GM12878 (cell line): ENCODE results near the gene ZNF552. TPM values are rescaled to one million over a fixed set of nuclear protein-coding genes. Genes with fewer than 3 reads are reported as not detected.
"Not testable (repeated sequence)": the region's sequence is repeated elsewhere in the genome, so short reads cannot be mapped to it uniquely, and the experiment has no call there.

Experiments used
- ATAC-seq: fragments of 200-7000 bp; cut with Tn5 transposase; 3 replicates; pipeline ENCODE4 v1.9.1; 2020; ENCODE audit warnings: mild to moderate bottlenecking, moderate library complexity
- BruUV-seq: library from RNA; stranded (reverse); fragments of 400-500 nt; replicated peaks from 2 replicates; lab custom pipeline; 2021; lab: Mats Ljungman, UMichigan
- CTCF ChIA-PET: fragments of 300-600 bp; sonication (Branson Sonifier 250); formaldehyde crosslinking; extraction: SDS; loops from one replicate; lab custom pipeline; 2021; ENCODE audit warnings: inconsistent platforms; lab: Yijun Ruan, JAX
- POLR2A ChIA-PET: fragments of 350-600 bp; formaldehyde crosslinking; extraction: SDS; loops from one replicate; lab custom pipeline; 2021; ENCODE audit warnings: inconsistent platforms; lab: Charles Lee
- RAD21 ChIA-PET: fragments of 300-600 bp; sonication (Branson Sonifier 250); formaldehyde crosslinking; loops from one replicate; lab custom pipeline; 2023; ENCODE audit warnings: antibody characterized with exemption; ENCODE audit not compliant: unreplicated experiment; lab: Charles Lee
- SMC1A ChIA-PET: fragments of 300-600 bp; sonication (Branson Sonifier 250); formaldehyde crosslinking; loops from one replicate; lab custom pipeline; 2023; ENCODE audit not compliant: unreplicated experiment, uncharacterized antibody; lab: Charles Lee
- DNase-seq: peaks from one replicate; pipeline ENCODE4 v3.0.0-alpha.2; 2011; ENCODE audit warnings: low read depth, low spot score
- FAIRE-seq: peaks from 3 replicates; lab custom pipeline; 2011; peaks lifted over from hg19 to GRCh38; lab: Jason Lieb, UNC
- H2AFZ ChIP-seq: 2 replicates; pipeline ENCODE4 v1.6.0; 2011; ENCODE audit warnings: low read depth, low read length, control low read depth; ENCODE audit not compliant: control insufficient read depth
- H3K27ac ChIP-seq: 2 replicates; pipeline ENCODE4 v1.5.1; 2011; ENCODE audit warnings: control low read depth; ENCODE audit not compliant: control insufficient read depth, insufficient read depth
- H3K27me3 ChIP-seq, 2 experiments: replicated peaks in 1 of 2; 2 replicates each; pipeline versions ENCODE4 v1.6.0 to v1.6.1; 2011; ENCODE audit warnings: low read length in 1 of 2; ENCODE audit not compliant: control insufficient read depth in 2 of 2, insufficient read depth in 2 of 2
- H3K36me3 ChIP-seq, 2 experiments: 2 replicates each; pipeline ENCODE4 v1.5.1; 2011; ENCODE audit warnings: low read length in 1 of 2; ENCODE audit not compliant: control insufficient read depth in 2 of 2, insufficient read depth in 2 of 2
- H3K4me1 ChIP-seq: 2 replicates; pipeline ENCODE4 v1.6.1; 2011; ENCODE audit warnings: mild to moderate bottlenecking, low read length, moderate library complexity, mixed read lengths; ENCODE audit not compliant: control insufficient read depth, insufficient read depth
- H3K4me2 ChIP-seq: 2 replicates; pipeline ENCODE4 v1.6.0; 2011; ENCODE audit warnings: control low read depth; ENCODE audit not compliant: control insufficient read depth, insufficient read depth
- H3K4me3 ChIP-seq: fragments of 200-600 bp; sonication (generic); 2 replicates; pipeline ENCODE4 v1.5.1; 2016
- H3K79me2 ChIP-seq: 2 replicates; pipeline ENCODE4 v1.6.0; 2011; ENCODE audit warnings: low read length; ENCODE audit not compliant: control insufficient read depth, insufficient read depth
- H3K9ac ChIP-seq: 2 replicates; pipeline ENCODE4 v1.8.0; 2011; ENCODE audit warnings: low read length, control low read depth, mixed read lengths; ENCODE audit not compliant: control insufficient read depth, insufficient read depth
- H3K9me3 ChIP-seq: replicated peaks from 3 replicates; pipeline ENCODE4 v1.5.1; 2011; ENCODE audit warnings: mild to moderate bottlenecking, low read length; ENCODE audit not compliant: control insufficient read depth, insufficient read depth
- H4K20me1 ChIP-seq: 2 replicates; pipeline ENCODE4 v1.6.0; 2011; ENCODE audit not compliant: control insufficient read depth, insufficient read depth
- CBFB ChIP-seq: IDR thresholded peaks from 2 replicates; pipeline ENCODE4 v1.6.1; 2016; ENCODE audit warnings: antibody characterized with exemption, low read depth
- CEBPB ChIP-seq, 2 experiments: fragments of 150-350 bp in 1 of 2; IDR thresholded peaks; 2 replicates each; pipeline ENCODE4 v1.6.1; 2012 to 2014; ENCODE audit warnings: low read depth in 2 of 2, low read length in 2 of 2, borderline replicate concordance in 1 of 2, inconsistent platforms in 1 of 2
- CHD4 ChIP-seq: fragments of 200-600 bp; sonication (generic); IDR thresholded peaks from 2 replicates; pipeline ENCODE4 v1.6.1; 2016; ENCODE audit warnings: mild to moderate bottlenecking
- CREB1 ChIP-seq: IDR thresholded peaks from 2 replicates; pipeline ENCODE4 v1.6.1; 2012; ENCODE audit warnings: low read depth, mild to moderate bottlenecking, inconsistent platforms
- FOXK2 ChIP-seq: fragments of 450-650 bp; IDR thresholded peaks from 2 replicates; pipeline ENCODE4 v1.6.1; 2017; ENCODE audit warnings: mild to moderate bottlenecking, moderate library complexity
- GABPA ChIP-seq: IDR thresholded peaks from 2 replicates; pipeline ENCODE4 v1.6.1; 2014; ENCODE audit warnings: antibody characterized with exemption, low read depth, mild to moderate bottlenecking, inconsistent platforms
- MEF2A ChIP-seq: IDR thresholded peaks from 2 replicates; pipeline ENCODE4 v1.6.1; 2011; ENCODE audit warnings: low read depth, mild to moderate bottlenecking, low read length, moderate library complexity; ENCODE audit not compliant: insufficient read depth
- MTA2 ChIP-seq: fragments of 450-650 bp; IDR thresholded peaks from 2 replicates; pipeline ENCODE4 v1.6.1; 2016; ENCODE audit warnings: low read depth, mild to moderate bottlenecking, moderate library complexity
- WGBS: methylation state at CpG from one replicate; pipeline ENCODE4 v1.1.6; 2016; ENCODE audit warnings: low lambda C conversion rate; ENCODE audit not compliant: insufficient replicate concordance, insufficient coverage; ENCODE audit errors: missing lambda C conversion rate; 5-methylcytosine and 5-hydroxymethylcytosine counted together
- in situ Hi-C: fragments of 300-500 bp; cut with MboI; formaldehyde crosslinking; loops from 9 replicates; pipeline ENCODE4 v1.14.3; 2018; ENCODE audit warnings: mixed read lengths
- intact Hi-C: fragments of 100-400 bp; cut with micrococcal nuclease; formaldehyde crosslinking; loops from one replicate; pipeline ENCODE4 v1.14.2; 2022; ENCODE audit not compliant: unreplicated experiment
- polyA plus RNA-seq, 11 experiments: library from polyadenylated mRNA; depleted of rRNA in 4 of 11; unstranded in 6 of 11; stranded (reverse) in 5 of 11; fragments of >200 nt; fragmentation: Nextera tagmentation in 4 of 11; fragmentation: Illumina TruSeq in 1 of 11; extraction: Ambion mirVana in 4 of 11; extraction: Trizol in 1 of 11; gene quantifications; 1 replicate in 1 of 11; 2 replicates in 10 of 11; pipeline versions ENCODE4 v1.2.1 to v1.2.3, GENCODE V29; 2011 to 2016; ENCODE audit warnings: inconsistent platforms in 2 of 11, missing spikeins in 2 of 11, low read depth in 1 of 11
- total RNA-seq, 4 experiments: library from RNA; depleted of rRNA in 3 of 4; stranded (reverse); fragments of >200 nt in 3 of 4; fragmentation: Illumina TruSeq in 1 of 4; extraction: Trizol in 1 of 4; gene quantifications; 2 replicates each; pipeline versions ENCODE4 v1.2.1 to v1.2.3, GENCODE V29; 2013 to 2021
- TF ChIP-seq, protein P1 (sequence below): fragments of 450-650 bp; IDR thresholded peaks from 2 replicates; pipeline ENCODE4 v1.6.1; 2016; ENCODE audit warnings: mild to moderate bottlenecking
- TF ChIP-seq, protein P2 (sequence below): fragments of 150-350 bp; IDR thresholded peaks from 2 replicates; pipeline ENCODE4 v1.6.1; 2016; ENCODE audit warnings: low read depth, low read length

Gene ZNF552
- total and polyA plus RNA-seq, 10 of the 15 experiments (the other 5 are each of a cell fraction or from before 2014, with no cell fraction given) = 3.6 to 13.3 (median 8.0) TPM

DNA sequence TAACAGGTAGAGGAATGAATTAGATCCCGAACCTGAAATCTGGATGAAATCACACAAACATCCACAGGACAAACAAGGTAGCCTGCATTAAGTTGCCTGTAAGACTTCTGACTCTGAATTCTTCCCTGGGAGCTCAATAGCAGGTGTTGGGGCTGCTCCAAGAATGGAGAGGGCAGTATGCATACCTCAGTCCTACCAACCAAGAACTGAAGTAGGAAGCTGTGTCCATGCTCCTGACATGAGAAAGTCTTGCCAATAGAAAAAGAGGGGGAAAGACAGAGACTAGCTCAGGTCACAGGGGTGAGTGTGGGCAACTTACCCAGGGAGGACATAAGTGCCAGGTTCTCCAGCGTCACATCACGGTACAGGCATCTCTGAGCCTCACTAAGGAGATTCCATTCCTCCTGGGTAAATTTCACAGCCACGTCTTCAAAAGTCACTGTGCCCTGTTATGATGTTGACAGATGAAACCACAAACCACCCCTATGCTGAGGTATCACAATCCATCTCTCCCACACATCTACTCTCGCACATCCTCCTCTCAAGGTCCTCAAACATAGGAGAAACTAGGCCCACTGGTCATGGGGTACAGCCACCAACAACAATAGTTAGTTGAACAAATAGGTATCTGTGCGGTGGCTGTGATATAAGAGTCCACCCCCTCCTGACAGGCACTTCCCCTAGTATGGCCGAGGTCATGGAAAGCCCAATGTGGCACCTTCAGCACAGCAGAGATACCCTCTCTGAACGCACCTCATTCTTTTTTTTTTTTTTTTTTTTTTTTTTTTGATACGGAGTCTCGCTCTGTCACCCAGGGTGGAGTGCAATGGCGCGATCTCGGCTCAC is 1.5 kb downstream of the ZNF552 start:
- Histone ChIP-seq H3K79me2 (peaks cover 17% of the 10 kb centered on the region), H3K27ac (peak overlapping the region; percentile 66), H3K4me2 (peak overlapping the region; percentile 98), H3K9ac (peak overlapping the region; percentile 35; the same call in 1 of the 2 replicates), H3K4me3 (peak overlapping the region; percentile 93; the same call in 1 of the 2 replicates)
- TF ChIP-seq, protein P1, sequence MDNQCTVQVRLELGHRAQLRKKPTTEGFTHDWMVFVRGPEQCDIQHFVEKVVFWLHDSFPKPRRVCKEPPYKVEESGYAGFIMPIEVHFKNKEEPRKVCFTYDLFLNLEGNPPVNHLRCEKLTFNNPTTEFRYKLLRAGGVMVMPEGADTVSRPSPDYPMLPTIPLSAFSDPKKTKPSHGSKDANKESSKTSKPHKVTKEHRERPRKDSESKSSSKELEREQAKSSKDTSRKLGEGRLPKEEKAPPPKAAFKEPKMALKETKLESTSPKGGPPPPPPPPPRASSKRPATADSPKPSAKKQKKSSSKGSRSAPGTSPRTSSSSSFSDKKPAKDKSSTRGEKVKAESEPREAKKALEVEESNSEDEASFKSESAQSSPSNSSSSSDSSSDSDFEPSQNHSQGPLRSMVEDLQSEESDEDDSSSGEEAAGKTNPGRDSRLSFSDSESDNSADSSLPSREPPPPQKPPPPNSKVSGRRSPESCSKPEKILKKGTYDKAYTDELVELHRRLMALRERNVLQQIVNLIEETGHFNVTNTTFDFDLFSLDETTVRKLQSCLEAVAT = 0 out of 2 replicates have a peak, but pooled peaks have one; percentile 20
- 82% methylated on average over 10 of the region's 13 CpGs for WGBS
- H2AFZ ChIP-seq, DNase-seq, H3K36me3 ChIP-seq, H3K27me3 ChIP-seq, H4K20me1 ChIP-seq, BruUV-seq, intact Hi-C loops, RAD21 ChIA-PET, SMC1A ChIA-PET, H3K9me3 ChIP-seq, FAIRE-seq, H3K4me1 ChIP-seq, ATAC-seq: not testable (repeated sequence)
- CTCF ChIA-PET = interaction anchor here (0.6 kb wide), 1 partner anchor 9 kb away, joined by 3 read pairs; no protein-coding TSS in a partner anchor
- in situ Hi-C loops = loop anchor here (25.0 kb wide), 1 partner anchor 1676 kb away; the partner anchor contains the start of gene ZNF444
- POLR2A ChIA-PET = interaction anchor here (0.5 to 1.2 kb wide), 3 partner anchors 9 to 762 kb away, joined by 3 to 7 read pairs (median 4); partner anchors contain the start of gene ZNF586

DNA sequence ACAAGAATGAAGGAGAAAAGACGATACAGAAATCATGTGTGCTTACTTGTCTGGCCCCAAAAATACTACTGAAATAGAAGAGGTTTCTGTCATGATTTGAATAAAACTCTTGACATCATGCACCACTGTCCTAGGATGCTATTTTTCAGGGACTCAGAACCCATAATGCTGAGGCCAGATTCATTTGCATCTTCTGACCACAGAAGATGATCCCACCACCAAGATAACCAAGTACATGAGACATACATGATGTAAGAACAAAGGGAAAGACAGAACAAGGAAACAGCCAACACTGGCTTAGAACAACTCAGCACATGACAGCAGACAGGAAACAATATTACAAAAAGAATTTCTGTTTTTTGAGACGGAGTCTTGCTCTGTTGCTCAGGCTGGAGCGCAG is 2.5 kb downstream of the ZNF552 start:
- Histone ChIP-seq H3K9ac (no peak overlapping the region; the same call in 1 of the 2 replicates), H3K4me3 (peak overlapping the region; percentile 31; the same call in 1 of the 2 replicates), H3K36me3 (peaks cover 5 to 7% of the 10 kb centered on the region in 2 experiments; a peak in 3 of 4 replicates), H3K79me2 (peaks cover 17% of the 10 kb centered on the region), H3K27ac (peak overlapping the region; percentile 66; the same call in 1 of the 2 replicates), H4K20me1 (no peaks in the 10 kb centered on the region), H2AFZ (no peak overlapping the region), H3K27me3 (no peaks in the 10 kb centered on the region), H3K4me2 (peak overlapping the region; percentile 81), H3K4me1 (peaks cover 8% of the 10 kb centered on the region), H3K9me3 (no peaks in the 10 kb centered on the region; the same call in 2 of the 3 replicates)
- no TSS peak for BruUV-seq
- ChIA-PET SMC1A (no interaction called here), CTCF (no interaction called here), RAD21 (no interaction called here), POLR2A (interaction anchor here (0.6 to 1.1 kb wide), 4 partner anchors 43 to 569 kb away, joined by 3 to 5 read pairs (median 3); partner anchors contain the start of gene ZNF586)
- whole genome bisulfite sequencing = 12% methylated on average over 3 of the region's 3 CpGs
- FAIRE-seq (no peak), DNase-seq (peak; percentile 54), ATAC-seq (peak; percentile 40)
- intact Hi-C loops (no loop called here), in situ Hi-C loops (loop anchor here (25.0 kb wide), 1 partner anchor 1675 kb away; the partner anchor contains the start of gene ZNF444)
- TF ChIP-seq MTA2 (no peak), CEBPB (IDR thresholded peaks at IDR 0.05; ENCODE audit: borderline replicate concordance in 1 of 2, low read depth in 2 of 2, low read length in 2 of 2) (no peak), FOXK2 (no peak), GABPA (0 out of 2 replicates have a peak, but pooled peaks have one; percentile 22), MEF2A (no peak), CBFB (peak; percentile 70; the same call in 1 of the 2 replicates), CREB1 (peak; percentile 86), CHD4 (no peak)
- TF ChIP-seq, protein P2, sequence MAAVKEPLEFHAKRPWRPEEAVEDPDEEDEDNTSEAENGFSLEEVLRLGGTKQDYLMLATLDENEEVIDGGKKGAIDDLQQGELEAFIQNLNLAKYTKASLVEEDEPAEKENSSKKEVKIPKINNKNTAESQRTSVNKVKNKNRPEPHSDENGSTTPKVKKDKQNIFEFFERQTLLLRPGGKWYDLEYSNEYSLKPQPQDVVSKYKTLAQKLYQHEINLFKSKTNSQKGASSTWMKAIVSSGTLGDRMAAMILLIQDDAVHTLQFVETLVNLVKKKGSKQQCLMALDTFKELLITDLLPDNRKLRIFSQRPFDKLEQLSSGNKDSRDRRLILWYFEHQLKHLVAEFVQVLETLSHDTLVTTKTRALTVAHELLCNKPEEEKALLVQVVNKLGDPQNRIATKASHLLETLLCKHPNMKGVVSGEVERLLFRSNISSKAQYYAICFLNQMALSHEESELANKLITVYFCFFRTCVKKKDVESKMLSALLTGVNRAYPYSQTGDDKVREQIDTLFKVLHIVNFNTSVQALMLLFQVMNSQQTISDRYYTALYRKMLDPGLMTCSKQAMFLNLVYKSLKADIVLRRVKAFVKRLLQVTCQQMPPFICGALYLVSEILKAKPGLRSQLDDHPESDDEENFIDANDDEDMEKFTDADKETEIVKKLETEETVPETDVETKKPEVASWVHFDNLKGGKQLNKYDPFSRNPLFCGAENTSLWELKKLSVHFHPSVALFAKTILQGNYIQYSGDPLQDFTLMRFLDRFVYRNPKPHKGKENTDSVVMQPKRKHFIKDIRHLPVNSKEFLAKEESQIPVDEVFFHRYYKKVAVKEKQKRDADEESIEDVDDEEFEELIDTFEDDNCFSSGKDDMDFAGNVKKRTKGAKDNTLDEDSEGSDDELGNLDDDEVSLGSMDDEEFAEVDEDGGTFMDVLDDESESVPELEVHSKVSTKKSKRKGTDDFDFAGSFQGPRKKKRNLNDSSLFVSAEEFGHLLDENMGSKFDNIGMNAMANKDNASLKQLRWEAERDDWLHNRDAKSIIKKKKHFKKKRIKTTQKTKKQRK = no peak
